Activated gamma-delta T cell (primary cell): Measurements from ENCODE around the gene NRG4.
"Not testable (repeated sequence)": the region's sequence is repeated elsewhere in the genome, so short reads cannot be mapped to it uniquely, and the experiment has no call there.

Experiments
- DNase-seq: peaks from one replicate; lab custom pipeline; 2025; lab: John Stamatoyannopoulos, UW

NRG4 gene

DNA sequence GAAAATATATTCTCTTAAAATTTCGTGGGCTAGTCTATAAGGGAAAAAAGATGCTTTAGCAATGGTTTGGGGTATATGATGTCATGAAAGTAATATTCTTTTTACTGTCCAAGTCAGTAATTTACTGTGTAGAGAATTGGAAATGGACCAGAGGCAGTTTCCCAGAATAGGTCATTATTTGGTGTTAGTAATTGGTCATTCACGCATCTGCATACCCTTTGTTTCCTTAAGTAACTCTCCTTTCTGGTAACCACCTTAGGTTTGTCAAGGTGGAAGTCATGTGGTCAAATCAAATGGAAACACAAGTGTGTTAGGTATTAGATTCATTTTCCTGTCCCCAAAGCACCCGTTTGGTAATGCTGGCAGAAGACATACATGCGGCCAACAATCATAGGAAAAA lies 84.6 kb downstream of the NRG4 start:
- DNase-seq = no peak

DNA sequence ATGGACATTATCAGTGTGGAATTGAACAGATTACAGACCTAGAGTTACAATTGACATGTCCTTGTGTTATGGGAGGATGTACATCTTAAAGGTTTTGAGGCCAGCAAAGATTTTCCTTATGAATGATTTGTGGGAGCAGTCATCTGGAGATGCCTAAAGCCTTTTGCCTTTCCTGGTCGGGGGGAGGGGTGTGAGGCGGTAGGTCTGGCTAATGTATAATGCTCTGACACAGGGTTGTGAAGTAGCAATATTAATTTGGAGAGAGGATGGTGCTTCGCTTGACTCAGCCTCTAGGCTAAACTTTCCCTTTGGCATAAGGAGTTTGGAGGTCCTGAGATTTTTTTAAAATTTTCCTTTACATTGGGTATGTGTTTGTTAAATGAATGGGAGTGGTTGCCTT lies 85.3 kb downstream of the NRG4 start:
- DNase-seq = no peak

DNA sequence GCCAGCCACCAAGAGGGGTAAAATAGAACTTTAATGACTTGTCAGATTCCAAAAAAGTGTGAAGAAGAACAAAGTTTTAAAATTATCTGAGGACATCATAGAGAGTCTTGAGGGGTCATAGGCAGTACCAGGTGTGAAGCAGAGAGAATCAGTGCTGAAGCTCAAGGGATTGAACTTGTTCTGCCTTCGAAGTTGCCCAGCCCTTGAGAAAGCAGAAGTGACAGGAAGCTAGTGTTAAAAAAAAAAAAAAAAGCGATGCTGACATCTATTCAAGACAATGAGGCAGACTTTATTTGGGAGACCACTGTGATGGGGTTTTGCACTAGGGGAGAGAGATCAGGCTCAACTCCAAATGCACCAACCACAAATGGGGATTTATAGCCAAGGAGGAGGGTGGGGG lies 86.8 kb downstream of the NRG4 start:
- no peak for DNase-seq

DNA sequence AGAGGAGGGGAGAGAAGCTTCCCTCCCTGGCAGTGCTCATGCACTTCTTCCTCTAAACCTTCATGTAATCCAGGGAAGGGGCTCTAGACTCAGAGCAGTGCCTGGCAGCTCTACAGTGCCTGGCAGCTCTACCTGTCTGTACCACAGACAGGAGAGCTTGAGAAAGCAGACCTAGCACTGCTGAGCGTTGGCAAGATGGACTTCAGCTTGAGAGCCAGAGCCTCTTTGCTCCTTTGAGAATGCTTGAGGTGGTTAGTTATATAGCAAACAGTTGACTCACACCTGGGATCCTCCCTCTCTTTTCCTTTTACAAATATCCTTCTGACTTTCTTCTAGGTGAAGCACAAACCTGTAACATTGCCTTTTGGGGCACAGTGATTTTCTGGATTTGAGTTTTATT lies 87.6 kb downstream of the NRG4 start:
- DNase-seq = no peak

DNA sequence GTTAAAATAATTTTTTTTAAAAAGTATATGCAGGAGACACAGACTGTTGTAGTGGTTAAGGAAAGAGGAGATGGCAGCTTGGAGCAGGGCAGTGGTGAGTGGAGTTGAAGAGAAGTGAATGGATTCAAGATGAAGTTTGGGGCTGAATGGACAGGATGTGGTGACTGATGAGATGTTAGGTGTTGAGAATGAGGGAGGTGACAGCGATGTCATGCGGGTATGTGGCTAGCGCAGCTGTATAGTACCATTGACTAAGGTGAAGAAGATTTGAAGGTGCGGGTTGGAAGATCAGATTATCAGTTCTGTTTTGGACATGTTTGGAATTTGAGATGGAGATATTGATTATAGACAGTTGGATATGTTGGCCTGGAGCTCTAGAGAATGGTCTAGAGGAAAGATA lies 88.5 kb downstream of the NRG4 start:
- no peak for DNase-seq

DNA sequence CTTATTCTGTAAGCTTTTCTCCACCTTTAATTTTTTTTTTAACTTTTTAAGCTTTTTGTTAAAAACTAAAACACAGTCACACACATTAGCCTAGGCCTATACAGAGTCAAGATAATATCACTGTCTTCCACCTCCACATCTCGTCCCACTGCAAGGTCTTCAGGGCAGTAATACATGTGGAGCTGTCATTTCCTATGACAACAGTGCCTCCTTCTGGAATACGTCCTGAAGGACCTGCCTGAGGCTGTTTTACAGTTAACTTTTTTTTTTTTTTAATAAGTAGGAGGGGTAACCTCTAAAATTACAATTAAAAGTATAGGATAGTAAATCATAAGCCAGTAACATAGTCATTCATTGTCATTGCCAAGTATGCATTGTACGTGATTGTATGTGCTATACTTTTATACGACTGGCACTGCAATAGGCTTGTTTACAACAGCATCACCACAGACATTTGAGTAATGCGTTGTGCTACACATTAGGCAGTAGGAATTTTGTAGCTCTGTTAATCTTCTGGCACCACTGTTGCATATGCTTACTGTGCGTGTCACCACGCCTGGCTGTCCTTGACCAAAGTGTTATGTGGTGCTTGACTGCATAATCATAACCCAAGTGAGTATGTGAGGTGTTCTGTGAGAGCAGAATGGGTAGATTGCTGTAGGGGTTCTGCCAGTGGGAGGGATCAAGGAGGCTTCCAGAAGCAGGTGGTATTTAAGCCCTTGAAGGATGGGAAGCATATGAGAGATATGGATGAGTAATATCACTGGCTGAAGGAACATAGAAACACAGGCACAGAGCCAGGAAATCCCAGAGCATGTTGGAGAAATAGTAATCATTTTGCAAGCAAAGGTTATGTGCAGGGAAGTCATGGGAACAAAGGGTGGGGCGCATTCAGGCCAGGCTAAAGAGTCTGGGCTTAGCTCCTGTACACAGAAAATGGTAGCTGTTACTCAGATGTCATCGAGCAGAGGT lies 90.2 kb downstream of the NRG4 start:
- no peak for DNase-seq

DNA sequence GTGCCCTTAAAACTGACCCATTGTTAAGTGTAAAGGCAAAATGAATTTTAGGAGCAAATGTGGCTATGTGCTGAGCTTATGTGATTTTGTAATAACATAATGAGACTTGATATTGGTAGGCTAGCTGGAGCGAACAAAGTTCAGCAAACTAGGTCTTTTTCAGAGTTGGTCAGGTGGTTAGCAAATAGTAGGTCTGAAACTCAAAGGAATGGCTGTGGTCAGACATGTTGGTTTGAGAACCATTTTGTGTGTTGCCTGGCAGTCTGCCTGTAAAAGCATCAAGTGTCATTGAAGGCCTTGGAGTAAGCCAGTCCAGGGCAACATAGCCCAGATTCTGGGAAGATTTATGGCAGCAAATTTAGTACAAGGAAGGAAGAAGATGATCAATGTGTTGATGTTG lies 92.1 kb downstream of the NRG4 start:
- DNase-seq = no peak

DNA sequence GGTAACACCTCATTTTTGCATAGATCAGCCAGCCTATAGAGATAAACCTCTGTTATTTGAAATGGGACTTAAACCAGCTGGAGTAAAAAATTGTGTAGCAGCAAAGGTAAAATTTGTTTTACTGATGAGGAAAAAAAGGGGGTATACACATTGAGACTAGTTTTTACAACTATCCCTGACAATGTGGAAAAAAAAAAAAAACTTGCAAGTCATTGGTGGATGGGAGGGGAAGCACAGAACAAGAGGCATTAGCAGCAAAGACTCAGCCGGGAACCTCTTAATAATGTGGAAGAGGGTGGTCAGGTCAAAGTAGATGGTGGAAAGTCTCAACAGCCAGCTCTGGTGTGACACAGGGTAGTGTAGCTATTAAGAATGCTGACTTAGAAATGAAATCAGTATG lies 94.1 kb downstream of the NRG4 start:
- no peak for DNase-seq

DNA sequence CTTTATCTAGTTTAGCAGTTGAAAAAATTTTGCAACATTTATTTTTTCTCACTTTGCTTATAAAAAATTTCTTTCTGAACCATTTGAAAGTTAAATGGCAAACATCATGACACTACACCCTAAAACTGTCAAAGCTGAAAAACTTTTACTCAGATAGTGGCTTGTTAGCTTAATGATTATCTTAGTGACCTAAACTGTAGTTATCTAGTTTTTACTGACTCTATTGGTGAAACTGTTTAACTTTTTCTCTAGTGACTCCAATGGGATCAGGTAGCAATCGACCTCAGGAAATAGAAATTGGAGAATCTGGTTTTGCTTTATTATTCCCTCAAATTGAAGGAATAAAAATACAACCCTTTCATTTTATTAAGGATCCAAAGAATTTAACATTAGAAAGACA lies 95.2 kb downstream of the NRG4 start:
- no peak for DNase-seq

DNA sequence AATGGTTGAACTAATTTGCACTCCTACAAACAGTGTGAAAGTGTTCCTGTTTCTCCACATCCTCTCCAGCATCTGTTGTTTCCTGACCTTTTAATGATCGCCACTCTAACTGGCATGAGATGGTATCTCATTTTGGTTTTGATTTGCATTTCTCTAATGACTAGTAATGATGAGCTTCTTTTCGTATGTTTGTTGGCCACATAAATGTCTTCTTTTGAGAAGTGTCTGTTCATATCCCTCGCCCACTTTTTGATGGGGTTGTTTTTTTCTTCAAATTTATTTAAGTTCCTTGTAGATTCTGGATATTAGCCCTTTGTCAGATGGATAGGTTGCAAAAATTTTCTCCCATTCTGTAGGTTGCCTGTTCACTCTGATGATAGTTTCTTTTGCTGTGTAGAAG lies 101.9 kb downstream of the NRG4 start:
- not testable (repeated sequence) for DNase-seq

DNA sequence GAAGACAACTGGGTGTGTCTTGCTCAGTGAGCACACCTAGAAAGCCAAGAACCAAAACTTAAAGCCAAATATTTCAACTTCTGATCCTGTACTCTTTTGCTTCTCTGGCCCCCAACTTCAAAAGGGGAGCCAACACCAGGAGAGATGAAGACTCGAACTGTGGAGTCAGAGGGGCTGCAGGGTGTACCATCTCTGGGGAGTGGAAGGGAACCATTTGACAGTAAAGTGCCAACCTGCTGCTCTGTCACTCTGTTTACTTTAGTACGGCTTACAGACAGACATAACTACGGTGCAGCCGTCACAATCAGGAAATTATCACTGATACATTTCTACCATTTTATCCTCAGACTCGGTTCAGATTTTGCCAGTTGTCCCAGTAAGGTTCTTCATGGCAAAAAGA lies 107.0 kb downstream of the NRG4 start:
- no peak for DNase-seq

DNA sequence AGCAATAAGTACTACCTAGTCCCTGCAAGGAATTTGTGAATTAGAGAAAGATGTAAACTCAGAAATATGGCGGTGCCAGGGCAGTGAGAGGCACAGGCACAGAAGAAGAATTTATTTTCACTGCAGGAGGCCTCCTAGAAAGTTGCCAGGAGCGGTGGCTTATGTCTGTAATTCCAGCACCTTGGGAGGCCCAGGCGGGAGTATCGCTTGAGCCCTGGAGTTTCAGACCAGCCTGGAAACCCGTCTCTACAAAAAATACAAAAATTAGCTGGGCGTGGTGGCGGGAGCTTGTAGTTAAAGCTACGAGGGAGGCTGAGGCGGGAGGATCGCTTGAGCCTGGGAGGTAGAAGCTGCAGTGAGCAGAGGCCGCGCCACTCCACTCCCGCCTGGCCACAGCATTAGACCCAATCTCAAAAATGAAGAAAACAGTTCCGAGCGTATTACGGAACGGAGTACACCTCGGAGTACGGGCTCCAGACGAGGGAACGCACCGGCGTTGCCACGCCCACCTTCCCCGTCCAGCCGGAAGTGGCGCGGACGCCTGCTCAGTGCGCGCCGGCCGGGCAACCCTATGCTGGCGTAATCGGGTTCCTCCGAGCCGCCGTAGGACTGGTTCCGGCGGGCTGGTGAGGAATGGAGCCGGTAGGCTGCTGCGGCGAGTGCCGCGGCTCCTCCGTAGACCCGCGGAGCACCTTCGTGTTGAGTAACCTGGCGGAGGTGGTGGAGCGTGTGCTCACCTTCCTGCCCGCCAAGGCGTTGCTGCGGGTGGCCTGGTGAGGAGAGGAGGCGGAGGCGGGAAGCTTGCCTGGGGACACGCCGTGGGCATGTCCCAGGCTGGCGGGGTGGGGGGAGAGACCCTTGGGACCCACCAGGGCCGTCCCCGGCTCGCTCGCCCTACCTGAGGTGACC lies 108.6 kb downstream of the NRG4 start, which contains the start of gene FBXO22:
Gene FBXO22, plus strand, starts transcription at position 548 of the 909 bp plus-strand sequence. Its CDS starts 86 bp downstream, at position 634.
- DNase-seq = peak; percentile 78

DNA sequence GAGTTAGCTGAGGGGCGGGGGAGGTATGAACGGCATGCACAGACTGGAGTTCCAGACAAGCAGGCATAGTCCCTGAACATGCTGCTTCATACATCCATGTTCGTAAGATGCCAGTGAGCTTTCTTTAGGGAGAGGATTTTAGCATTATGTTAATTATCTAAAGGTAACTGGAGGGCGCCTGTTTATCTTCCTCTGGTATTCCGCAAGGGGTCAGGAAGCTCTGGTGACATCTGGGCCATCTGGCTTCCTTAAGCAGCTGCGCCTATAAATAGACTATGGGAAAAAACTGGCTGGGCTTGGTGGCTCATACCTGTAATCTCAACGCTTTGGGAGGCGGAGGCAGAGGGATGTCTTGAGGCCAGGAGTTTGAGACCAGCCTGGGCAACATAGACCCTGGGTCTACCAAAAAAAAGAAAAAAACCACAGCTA lies 110.1 kb downstream of the NRG4 start:
- DNase-seq = no peak

DNA sequence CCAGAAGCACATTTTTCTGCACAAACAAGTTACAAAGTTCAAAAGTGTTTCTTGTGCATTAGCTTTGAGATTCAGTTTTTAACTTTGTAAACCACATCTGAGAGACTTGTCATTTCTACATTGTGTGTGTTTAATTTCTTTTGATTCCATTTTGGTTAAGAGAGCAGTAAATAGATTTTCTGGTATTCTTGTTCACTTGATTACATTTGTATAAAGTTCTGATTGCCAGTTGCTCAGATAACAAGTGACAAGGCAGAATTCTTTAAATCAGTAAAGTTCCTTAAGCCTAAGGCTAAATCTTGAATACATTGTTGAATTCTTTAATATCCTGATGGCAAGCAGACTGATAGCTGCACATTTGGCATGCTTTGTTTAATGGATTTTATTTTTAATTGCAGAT lies 111.6 kb downstream of the NRG4 start:
- no peak for DNase-seq

DNA sequence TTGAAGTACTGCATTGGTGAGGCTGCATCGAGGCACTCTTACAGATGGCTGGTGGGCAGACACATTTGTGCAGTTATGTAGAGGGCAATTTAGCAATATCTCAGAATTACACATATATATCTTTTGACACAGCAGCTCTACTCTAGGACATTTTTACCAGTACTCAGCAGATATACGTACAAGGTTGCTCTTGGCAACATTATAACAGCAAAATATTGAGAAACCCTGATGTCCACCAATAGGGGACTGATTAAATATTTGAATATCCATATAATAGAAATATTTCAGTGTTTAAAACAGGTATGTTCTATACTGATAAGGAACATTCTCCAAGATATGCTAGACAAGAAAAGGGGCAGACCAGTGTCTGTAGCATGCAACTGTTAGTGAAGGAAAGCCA lies 116.5 kb downstream of the NRG4 start:
- no peak for DNase-seq

DNA sequence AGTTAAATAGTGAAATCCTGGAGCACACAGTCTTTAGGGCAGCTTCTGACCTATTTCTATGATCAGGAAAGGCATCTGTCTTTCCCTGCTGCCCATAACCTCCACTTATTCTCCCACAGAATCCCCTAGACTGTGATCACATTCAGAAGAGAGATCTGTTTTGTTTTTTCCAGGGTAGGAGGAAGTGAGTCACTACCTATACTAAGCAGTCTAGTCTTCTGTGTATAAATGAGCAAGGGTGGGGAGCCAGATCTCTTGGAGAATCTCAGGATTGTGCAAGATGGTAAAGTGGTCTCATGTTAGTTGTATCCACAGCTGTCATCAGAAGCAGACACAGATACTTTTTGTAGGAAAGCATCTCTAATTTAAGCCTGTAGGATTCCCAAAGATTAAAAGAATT lies 120.3 kb downstream of the NRG4 start:
- DNase-seq = no peak
